Measurements from ENCODE around the gene ATP6AP2.

ATP6AP2 gene

DNA sequence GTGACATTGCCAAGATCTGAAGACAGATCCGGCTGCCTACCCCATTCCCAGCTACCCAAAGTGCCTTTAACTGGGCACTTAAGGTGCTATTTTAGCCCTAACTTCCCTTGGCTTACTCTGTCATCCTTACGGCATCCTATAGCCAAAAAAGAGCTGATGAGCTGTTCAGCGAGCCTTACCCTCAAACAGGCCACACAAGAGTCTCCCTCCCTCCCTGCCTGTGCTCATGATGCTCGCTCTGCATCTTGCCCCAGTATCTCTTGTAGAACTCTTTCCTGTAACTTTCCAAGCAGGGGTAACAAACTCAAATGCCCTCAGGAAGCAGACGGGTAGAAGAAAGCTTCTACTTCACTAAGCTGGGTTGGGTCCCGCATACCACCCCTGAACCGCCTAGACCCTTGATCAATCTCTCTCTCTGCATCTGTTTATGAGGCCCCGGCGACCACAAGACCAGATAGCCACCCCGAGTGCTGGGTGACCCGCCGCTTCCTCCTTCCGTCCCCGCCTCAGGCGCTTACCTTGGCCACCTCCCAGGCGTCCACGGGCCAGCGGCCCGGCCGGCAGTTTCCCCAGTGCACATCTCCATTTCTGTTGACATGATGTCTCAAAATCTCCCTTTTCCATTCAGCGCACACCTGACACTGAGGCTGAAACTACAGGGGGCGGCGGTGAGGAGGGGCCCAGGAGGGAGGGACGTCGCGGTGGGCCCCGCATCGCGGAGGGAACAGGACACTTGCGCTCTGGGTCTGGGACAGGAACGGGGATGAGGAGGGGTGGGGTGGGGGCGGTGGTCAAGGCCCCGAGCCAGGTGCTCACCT, 65.9 kb downstream of the ATP6AP2 start:
- DNase-seq = peak; percentile 12

GRCh38 chrX:40647307-40648197, 66.8 kb downstream of the ATP6AP2 start, which contains the start of gene CXorf38:
Gene CXorf38 (minus strand): TSS chrX:40647561. CDS start chrX:40647520, 41 bp downstream.
- DNase-seq = peak; percentile 82

GRCh38 chrX:40651620-40652223, 71.0 kb downstream of the ATP6AP2 start:
- peak; percentile 27 for DNase-seq

DNA sequence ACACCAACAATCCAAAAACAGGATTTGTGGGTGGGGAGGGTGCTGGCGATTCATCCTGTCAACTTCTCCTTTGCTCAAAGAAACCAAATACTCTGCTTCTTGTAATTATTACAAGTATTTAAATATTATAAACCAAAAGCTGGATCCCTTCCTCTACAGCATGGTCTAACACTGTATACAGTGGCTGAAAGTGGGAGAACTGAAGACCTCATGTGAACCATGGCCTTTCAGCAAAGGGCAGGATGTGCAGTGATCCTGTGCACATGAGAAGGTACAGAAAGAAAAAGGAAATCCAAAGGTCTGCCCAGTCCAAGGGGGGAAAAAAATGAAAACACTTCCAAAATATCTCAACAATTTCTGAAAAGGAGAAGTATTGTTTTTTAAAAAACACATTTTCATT, 71.9 kb downstream of the ATP6AP2 start:
- no peak for DNase-seq

DNA sequence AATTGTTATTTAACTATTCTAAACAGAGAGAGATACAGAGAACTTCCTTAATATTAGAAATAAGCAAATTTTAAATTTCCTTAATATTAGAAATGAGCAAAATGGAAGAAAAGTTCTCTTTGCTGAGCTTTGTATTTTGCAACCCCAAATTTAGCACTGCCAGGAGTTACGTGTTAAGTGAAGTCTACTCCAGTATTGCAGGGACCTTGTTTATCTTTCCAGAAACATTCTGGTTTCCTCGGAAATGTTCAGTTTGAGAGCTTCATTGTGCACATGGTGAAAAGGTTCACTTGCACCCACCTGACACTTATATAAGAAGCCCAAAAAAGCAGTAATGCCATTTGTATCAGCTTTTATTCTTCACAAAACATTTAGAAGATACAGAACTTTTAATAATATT, 72.8 kb downstream of the ATP6AP2 start:
- no peak for DNase-seq

Data from MV-4-11 (cell line).